ENCODE results near the gene FYN.

The FYN gene

DNA sequence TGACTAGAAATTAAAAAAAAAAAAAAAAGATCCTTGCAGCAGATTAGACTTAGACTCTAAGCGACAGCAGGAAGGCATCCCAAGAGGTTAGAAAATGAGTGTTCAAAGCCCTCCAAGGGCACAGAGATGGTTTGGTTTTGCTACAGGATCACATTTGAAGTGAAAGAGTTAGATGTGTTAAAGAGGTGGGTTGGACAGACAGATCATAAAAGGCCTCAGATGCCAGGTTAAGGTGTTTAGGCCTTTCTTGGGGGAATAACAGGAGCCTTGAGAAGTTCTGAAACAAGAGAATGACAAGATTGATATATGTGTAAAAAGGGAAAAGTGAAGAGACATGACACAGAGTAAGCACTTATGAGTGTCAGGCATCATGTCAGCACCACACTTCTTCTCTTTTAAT is 107.5 kb downstream of the FYN start:
- H3K27ac Mint-ChIP-seq, result peak overlapping the region; percentile 68 to 87 (median 73)
- H3K4me1 Mint-ChIP-seq, result peaks cover 92% of the 10 kb centered on the region
- no peaks in the 10 kb centered on the region for H3K9me3 Mint-ChIP-seq
- no peak overlapping the region for H3K4me3 Mint-ChIP-seq
- TF ChIP-seq, protein P1, sequence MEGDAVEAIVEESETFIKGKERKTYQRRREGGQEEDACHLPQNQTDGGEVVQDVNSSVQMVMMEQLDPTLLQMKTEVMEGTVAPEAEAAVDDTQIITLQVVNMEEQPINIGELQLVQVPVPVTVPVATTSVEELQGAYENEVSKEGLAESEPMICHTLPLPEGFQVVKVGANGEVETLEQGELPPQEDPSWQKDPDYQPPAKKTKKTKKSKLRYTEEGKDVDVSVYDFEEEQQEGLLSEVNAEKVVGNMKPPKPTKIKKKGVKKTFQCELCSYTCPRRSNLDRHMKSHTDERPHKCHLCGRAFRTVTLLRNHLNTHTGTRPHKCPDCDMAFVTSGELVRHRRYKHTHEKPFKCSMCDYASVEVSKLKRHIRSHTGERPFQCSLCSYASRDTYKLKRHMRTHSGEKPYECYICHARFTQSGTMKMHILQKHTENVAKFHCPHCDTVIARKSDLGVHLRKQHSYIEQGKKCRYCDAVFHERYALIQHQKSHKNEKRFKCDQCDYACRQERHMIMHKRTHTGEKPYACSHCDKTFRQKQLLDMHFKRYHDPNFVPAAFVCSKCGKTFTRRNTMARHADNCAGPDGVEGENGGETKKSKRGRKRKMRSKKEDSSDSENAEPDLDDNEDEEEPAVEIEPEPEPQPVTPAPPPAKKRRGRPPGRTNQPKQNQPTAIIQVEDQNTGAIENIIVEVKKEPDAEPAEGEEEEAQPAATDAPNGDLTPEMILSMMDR (IDR thresholded peaks at IDR 0.05; ENCODE audit: unreplicated experiment in 3 of 3), result no peak
- peaks cover 15% of the 10 kb centered on the region for H3K36me3 Mint-ChIP-seq (ENCODE audit: low read depth)
- H3K27me3 Mint-ChIP-seq (ENCODE audit: low read depth), result no peaks in the 10 kb centered on the region

DNA sequence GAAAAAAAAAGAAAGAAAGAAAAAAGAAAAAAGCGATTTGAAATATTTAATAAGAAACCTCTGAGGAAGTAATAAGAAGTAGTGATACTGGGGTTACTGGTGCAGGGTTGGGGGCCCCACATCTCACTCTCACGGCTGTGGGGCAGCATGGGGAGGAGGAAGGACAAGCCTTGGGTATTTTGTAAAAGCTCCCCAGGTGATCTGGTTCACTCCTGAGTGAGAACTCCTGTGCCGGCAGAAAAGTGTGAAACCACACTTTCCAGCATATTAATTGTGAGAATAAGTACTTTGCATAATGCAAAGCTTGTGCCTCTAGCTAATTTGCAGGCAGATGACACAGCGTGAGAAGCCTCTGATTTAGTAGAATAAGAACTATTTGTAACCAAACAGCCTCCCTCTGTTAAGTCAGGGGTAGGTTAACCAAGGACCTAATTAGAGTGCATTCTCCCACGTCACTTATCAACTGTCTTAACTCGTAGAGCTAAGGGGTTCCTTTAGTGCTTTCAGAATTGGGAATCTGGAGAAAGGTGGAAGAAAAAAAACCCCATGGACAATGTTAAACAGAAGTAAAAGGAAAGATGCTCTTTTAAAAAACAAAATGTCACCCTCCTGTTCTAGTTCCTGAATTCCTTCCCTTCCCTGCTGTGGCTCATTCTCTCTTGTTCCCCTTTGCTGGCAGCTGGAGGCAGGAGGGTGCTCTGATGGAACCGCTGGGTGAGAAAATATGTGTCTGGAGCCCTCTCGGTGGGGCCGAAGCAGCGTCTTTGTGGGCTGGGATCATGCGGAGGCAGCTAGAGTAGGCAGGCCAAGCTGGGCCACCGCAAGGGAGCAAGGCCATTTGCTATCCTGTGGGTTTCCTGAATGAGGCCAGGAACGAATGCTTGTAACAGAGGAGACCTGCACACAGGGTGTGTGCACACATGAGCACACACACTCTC is 108.7 kb downstream of the FYN start:
- no peak overlapping the region for H3K4me3 Mint-ChIP-seq
- no peaks in the 10 kb centered on the region for H3K27me3 Mint-ChIP-seq (ENCODE audit: low read depth)
- peaks cover 12% of the 10 kb centered on the region for H3K36me3 Mint-ChIP-seq (ENCODE audit: low read depth)
- peak overlapping the region; percentile 67 to 87 (median 68) for H3K27ac Mint-ChIP-seq
- TF ChIP-seq, protein P1 (IDR thresholded peaks at IDR 0.05; ENCODE audit: unreplicated experiment in 3 of 3), result no peak
- no peaks in the 10 kb centered on the region for H3K9me3 Mint-ChIP-seq
- peaks cover 92% of the 10 kb centered on the region for H3K4me1 Mint-ChIP-seq

DNA sequence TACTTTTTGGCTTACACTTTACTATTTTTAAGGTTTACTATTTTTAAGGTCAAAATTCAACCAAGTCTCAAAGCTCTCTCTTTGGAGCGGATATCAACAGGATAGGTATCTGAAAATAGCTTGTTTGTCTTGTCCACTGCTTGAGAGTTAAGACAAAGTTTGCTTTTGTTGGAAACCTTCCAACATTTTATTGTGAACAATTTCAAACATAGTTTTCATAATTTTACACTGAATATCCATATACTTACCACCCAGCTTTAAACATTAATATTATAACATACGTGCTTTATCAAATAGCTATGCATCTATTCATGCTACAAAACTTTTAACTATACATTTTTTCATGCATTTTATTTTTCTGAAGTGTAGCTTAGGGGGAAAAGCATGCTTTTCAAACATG is 109.9 kb downstream of the FYN start:
- Mint-ChIP-seq H3K27ac (peak overlapping the region; percentile 55 to 84 (median 61)), H3K36me3 (ENCODE audit: low read depth) (peaks cover 20% of the 10 kb centered on the region), H3K27me3 (ENCODE audit: low read depth) (no peaks in the 10 kb centered on the region), H3K9me3 (no peaks in the 10 kb centered on the region), H3K4me3 (no peak overlapping the region), H3K4me1 (peaks cover 91% of the 10 kb centered on the region)
- TF ChIP-seq, protein P1 (IDR thresholded peaks at IDR 0.05; ENCODE audit: unreplicated experiment in 3 of 3), result no peak

DNA sequence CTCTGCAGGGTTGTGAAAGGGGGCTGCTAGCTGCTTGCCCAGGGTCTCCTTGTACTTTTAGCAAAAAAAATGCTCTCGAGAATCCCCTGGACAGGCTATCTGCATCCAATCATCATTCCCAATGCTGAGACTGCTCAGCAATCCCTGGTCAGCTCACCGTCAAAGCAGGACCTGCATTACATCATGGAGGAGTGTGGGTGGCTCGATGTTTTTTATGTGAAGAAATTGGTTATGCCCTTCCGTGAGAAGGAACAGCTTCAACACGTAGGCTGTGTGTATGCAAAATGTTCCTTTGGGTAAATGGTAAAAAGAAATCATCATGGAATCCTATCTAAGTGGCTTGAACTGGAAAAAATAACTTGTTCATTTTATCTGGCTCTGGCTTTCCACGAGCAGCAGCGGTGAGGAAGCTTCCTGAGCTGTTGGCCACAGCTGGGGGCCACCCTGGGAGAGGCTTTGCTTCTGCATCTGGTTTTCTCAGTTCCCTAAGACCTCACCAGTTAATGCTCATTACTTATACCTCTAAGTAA is 111.4 kb downstream of the FYN start:
- Mint-ChIP-seq H3K27ac (peak overlapping the region; percentile 27 to 84 (median 55)), H3K4me1 (peaks cover 91% of the 10 kb centered on the region), H3K27me3 (ENCODE audit: low read depth) (no peaks in the 10 kb centered on the region), H3K9me3 (no peaks in the 10 kb centered on the region), H3K36me3 (ENCODE audit: low read depth) (peaks cover 20% of the 10 kb centered on the region), H3K4me3 (peak overlapping the region in 1 of 3 experiments; percentile 7)
- TF ChIP-seq, protein P1 (IDR thresholded peaks at IDR 0.05; ENCODE audit: unreplicated experiment in 3 of 3), result no peak

DNA sequence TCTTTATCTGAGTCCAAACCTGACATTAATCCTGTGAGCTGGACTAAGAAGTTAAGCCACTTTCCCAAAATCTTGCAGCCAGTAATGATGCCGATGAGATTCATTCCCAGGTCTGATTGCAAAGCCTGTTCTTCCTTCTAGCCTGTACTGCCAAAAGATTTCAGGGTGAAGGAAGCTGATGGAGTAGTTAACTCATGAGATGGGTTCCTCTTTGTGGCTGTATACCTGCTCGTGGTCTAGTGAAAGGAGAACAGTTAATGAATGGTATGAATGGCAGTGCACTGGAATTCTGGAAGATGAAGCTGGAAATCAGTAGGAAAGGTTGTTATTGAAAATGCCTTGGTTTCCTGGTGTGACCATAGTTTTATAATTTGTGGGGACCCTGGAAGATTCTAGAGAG is 112.0 kb downstream of the FYN start:
- Mint-ChIP-seq H3K4me3 (no peak overlapping the region), H3K36me3 (ENCODE audit: low read depth) (peaks cover 20% of the 10 kb centered on the region), H3K27me3 (ENCODE audit: low read depth) (no peaks in the 10 kb centered on the region), H3K4me1 (peaks cover 84% of the 10 kb centered on the region), H3K9me3 (no peaks in the 10 kb centered on the region), H3K27ac (peak overlapping the region; percentile 51 to 93 (median 84))
- TF ChIP-seq, protein P1 (IDR thresholded peaks at IDR 0.05; ENCODE audit: unreplicated experiment in 3 of 3), result no peak

Data from nephron (organoid).